Measurements from ENCODE around the gene ZNF296. TPM values are rescaled to one million over a fixed set of nuclear protein-coding genes. Genes with fewer than 3 reads are reported as not detected.
A peak's percentile ranks its signal among the peaks of the same experiment; 100 is the strongest.

The ZNF296 gene
- total RNA-seq, 1 experiment from 2014 or later = 13.8 TPM

GRCh38 chr19:45102481-45102880, 26.2 kb upstream of the ZNF296 start (continued):
- TF ChIP-seq ZNF281 (CRISPR knock-in tag; IDR thresholded peaks at IDR 0.05) = no peak
- TF ChIP-seq ATF6 (CRISPR knock-in tag; IDR thresholded peaks at IDR 0.05) = no peak
- TF ChIP-seq ZNF219 (CRISPR knock-in tag; IDR thresholded peaks at IDR 0.05; ENCODE audit: borderline replicate concordance) = no peak
- no peak for TF ChIP-seq ZNF263 (CRISPR knock-in tag; IDR thresholded peaks at IDR 0.05; ENCODE audit: low read depth)
- no peak for TF ChIP-seq ATF3 (CRISPR knock-in tag; conservative IDR thresholded peaks at IDR 0.05)

- DNase-seq (ENCODE audit: low spot score) = no peak
- peak overlapping the region; percentile 85 for H3K27ac Mint-ChIP-seq
- CTCF ChIA-PET = interaction anchor here (0.6 to 3.0 kb wide), 6 partner anchors 11 to 51 kb away, joined by 3 to 11 read pairs (median 4); no protein-coding TSS in a partner anchor
Measured at GRCh38 chr19:45101806-45102205, 25.5 kb upstream of the ZNF296 start.

More at GRCh38 chr19:45101806-45102205, 25.5 kb upstream of the ZNF296 start:
- POLR2A ChIA-PET = no interaction called here
- no peak for ATAC-seq
- Mint-ChIP-seq H3K9me3 (no peaks in the 10 kb centered on the region), H3K36me3 (no peaks in the 10 kb centered on the region), H3K27me3 (ENCODE audit: low read depth) (no peaks in the 10 kb centered on the region), H3K4me3 (no peak overlapping the region), H3K4me1 (peaks cover 56% of the 10 kb centered on the region)
- TF ChIP-seq IRF2 (CRISPR knock-in tag; IDR thresholded peaks at IDR 0.05; ENCODE audit: borderline replicate concordance, low read depth) = no peak
- no peak for TF ChIP-seq ZNF263 (CRISPR knock-in tag; IDR thresholded peaks at IDR 0.05; ENCODE audit: low read depth)
- no peak for TF ChIP-seq PRRX2 (CRISPR knock-in tag; IDR thresholded peaks at IDR 0.05)
- no peak for TF ChIP-seq ZNF281 (CRISPR knock-in tag; IDR thresholded peaks at IDR 0.05)
- TF ChIP-seq ZSCAN18 (CRISPR knock-in tag; IDR thresholded peaks at IDR 0.05) = no peak
- no peak for TF ChIP-seq NR1H2 (CRISPR knock-in tag; IDR thresholded peaks at IDR 0.05)
- no peak for TF ChIP-seq USF1 (CRISPR knock-in tag; IDR thresholded peaks at IDR 0.05)
- TF ChIP-seq ESRRA (CRISPR knock-in tag; IDR thresholded peaks at IDR 0.05; ENCODE audit: borderline replicate concordance) = no peak
- no peak for TF ChIP-seq ZNF423 (CRISPR knock-in tag; IDR thresholded peaks at IDR 0.05)
- no peak for TF ChIP-seq CTCF (IDR thresholded peaks at IDR 0.05)
